SK-N-SH treated with all-trans-retinoic acid at 6 μM for 48 hours (cell line): ENCODE measurements around the gene UROC1.

Experiments
- ARNTL ChIP-seq: fragments of 450-650 bp; formaldehyde crosslinking; IDR thresholded peaks from 2 replicates; pipeline ENCODE4 v1.5.0; 2020; ENCODE audit warnings: low read depth, mild to moderate bottlenecking, moderate library complexity, borderline replicate concordance
- CSRNP3 ChIP-seq: fragments of 250-450 bp; sonication (Bioruptor Pico); IDR thresholded peaks from 2 replicates; pipeline ENCODE4 v1.5.1; 2021; ENCODE audit warnings: mild to moderate bottlenecking, moderate library complexity
- ISL1 ChIP-seq: fragments of 250-450 bp; sonication (Bioruptor Pico); IDR thresholded peaks from 2 replicates; pipeline ENCODE4 v2.1.2; 2022; ENCODE audit warnings: mild to moderate bottlenecking, moderate library complexity
- RARB ChIP-seq: fragments of 250-450 bp; sonication (Bioruptor Pico); IDR thresholded peaks from 2 replicates; pipeline ENCODE4 v1.8.0; 2021; ENCODE audit warnings: mild to moderate bottlenecking, moderate library complexity
- TCF4 ChIP-seq: fragments of 250-450 bp; sonication (Bioruptor Pico); IDR thresholded peaks from 2 replicates; pipeline ENCODE4 v1.8.0; 2021; ENCODE audit warnings: mild to moderate bottlenecking, moderate library complexity, borderline replicate concordance
- TOX ChIP-seq: fragments of 250-450 bp; sonication (Bioruptor Pico); IDR thresholded peaks from 2 replicates; pipeline ENCODE4 v1.8.0; 2021; ENCODE audit warnings: mild to moderate bottlenecking, moderate library complexity, borderline replicate concordance
- ZC3H10 ChIP-seq: fragments of 250-450 bp; sonication (Bioruptor Pico); IDR thresholded peaks from 2 replicates; pipeline ENCODE4 v1.5.1; 2021; ENCODE audit warnings: mild to moderate bottlenecking, moderate library complexity
- ZFP30 ChIP-seq: fragments of 450-650 bp; formaldehyde crosslinking; IDR thresholded peaks from 2 replicates; pipeline ENCODE4 v1.5.0; 2022; ENCODE audit warnings: mild to moderate bottlenecking, moderate library complexity
- ZNF565 ChIP-seq: fragments of 450-650 bp; formaldehyde crosslinking; conservative IDR thresholded peaks from 2 replicates; pipeline ENCODE4 v1.5.0; 2020; ENCODE audit warnings: low read depth, mild to moderate bottlenecking, moderate library complexity
- ZNF70 ChIP-seq: fragments of 450-650 bp; formaldehyde crosslinking; IDR thresholded peaks from 2 replicates; pipeline ENCODE4 v1.5.0; 2020; ENCODE audit warnings: mild to moderate bottlenecking, moderate library complexity

DNA sequence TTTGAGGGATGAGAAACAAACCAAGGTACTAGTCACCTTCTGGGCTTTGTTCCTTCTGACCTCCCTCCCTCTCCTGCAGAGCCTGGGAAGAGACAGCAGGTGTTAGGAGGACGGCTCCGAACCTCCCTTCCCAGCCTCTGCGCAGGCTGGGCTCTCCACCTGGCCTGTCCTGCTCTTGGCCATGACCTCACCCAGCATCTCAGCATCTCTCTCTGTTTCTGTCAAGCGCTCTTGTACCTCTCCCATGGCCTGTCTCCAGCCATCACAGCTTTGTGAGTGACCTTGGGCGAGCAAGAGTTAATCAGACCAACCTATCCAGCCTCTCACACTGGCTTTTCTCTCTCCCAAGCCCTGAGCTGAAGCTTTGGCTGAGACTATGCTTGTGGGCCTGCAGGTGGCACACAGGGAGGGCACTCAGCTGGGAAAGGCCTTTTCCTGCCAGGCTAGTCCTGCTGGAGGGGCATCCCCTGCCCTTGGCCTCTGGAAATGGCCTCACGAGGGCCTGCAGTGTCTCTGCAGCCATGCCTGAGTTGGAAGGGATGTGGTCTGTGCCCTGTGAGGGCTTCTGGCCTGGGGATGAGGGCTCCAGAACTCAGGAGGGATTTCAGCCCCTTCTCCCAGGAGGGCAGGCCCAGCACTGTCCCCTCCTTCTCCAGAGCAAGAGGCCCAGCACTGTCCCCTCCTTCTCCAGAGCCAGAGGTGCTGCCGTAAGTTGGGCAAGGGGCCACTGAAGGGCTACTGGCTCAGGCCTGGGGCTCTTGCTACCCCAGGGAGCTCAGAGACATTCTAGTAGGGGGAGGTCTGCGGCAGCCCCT, 8.5 kb upstream of the UROC1 start:
- no peak for TF ChIP-seq ZC3H10 (CRISPR knock-in tag)
- TF ChIP-seq CSRNP3 (CRISPR knock-in tag), result no peak
- TF ChIP-seq ZNF70 (CRISPR knock-in tag), result no peak
- TF ChIP-seq RARB (CRISPR knock-in tag), result no peak
- no peak for TF ChIP-seq ISL1
- no peak for TF ChIP-seq TOX (CRISPR knock-in tag)
- TF ChIP-seq ZFP30 (CRISPR knock-in tag), result no peak
- TF ChIP-seq ZNF565 (CRISPR knock-in tag), result no peak
- no peak for TF ChIP-seq ARNTL (CRISPR knock-in tag)
- no peak for TF ChIP-seq TCF4
